Measurements from ENCODE around the gene STRIP2.
"Not testable (repeated sequence)": the region's sequence is repeated elsewhere in the genome, so short reads cannot be mapped to it uniquely, and the experiment has no call there.

Gene STRIP2

GRCh38 chr7:129423700-129424410, 10.4 kb upstream of the STRIP2 start:
- no peak for DNase-seq

GRCh38 chr7:129426482-129426881, 7.8 kb upstream of the STRIP2 start:
- no peak for DNase-seq

GRCh38 chr7:129427526-129428045, 6.6 kb upstream of the STRIP2 start:
- DNase-seq: no peak

- DNase-seq: peak; percentile 58
Measured at GRCh38 chr7:129431911-129432643, 2.2 kb upstream of the STRIP2 start.

GRCh38 chr7:129434675-129435318, 565 bp downstream of the STRIP2 start:
- DNase-seq: peak; percentile 42

GRCh38 chr7:129435414-129435829, 1.2 kb downstream of the STRIP2 start:
- DNase-seq: no peak

- DNase-seq: peak; percentile 34
Measured at GRCh38 chr7:129436335-129436923, 2.2 kb downstream of the STRIP2 start.

GRCh38 chr7:129437190-129437589, 3.0 kb downstream of the STRIP2 start:
- DNase-seq: peak; percentile 2

- no peak for DNase-seq
Measured at GRCh38 chr7:129438281-129438838, 4.1 kb downstream of the STRIP2 start.

- DNase-seq: peak; percentile 80
Measured at GRCh38 chr7:129438839-129439651, 4.8 kb downstream of the STRIP2 start.

- no peak for DNase-seq
Measured at GRCh38 chr7:129439963-129440625, 5.9 kb downstream of the STRIP2 start.

GRCh38 chr7:129443612-129444011, 9.4 kb downstream of the STRIP2 start:
- DNase-seq: peak; percentile 79

- not testable (repeated sequence) for DNase-seq
Measured at GRCh38 chr7:129444776-129445175, 10.5 kb downstream of the STRIP2 start.

GRCh38 chr7:129446925-129447324, 12.7 kb downstream of the STRIP2 start:
- not testable (repeated sequence) for DNase-seq

GRCh38 chr7:129447445-129447844, 13.2 kb downstream of the STRIP2 start:
- DNase-seq: not testable (repeated sequence)

GRCh38 chr7:129448608-129449007, 14.4 kb downstream of the STRIP2 start:
- DNase-seq: not testable (repeated sequence)

- DNase-seq: no peak
Measured at GRCh38 chr7:129450295-129450694, 16.1 kb downstream of the STRIP2 start.

GRCh38 chr7:129452589-129453231, 18.5 kb downstream of the STRIP2 start:
- no peak for DNase-seq

- no peak for DNase-seq
Measured at GRCh38 chr7:129453510-129454248, 19.4 kb downstream of the STRIP2 start.

- DNase-seq: no peak
Measured at GRCh38 chr7:129454249-129454551, 20.0 kb downstream of the STRIP2 start.
